ENCODE results near the gene ELMO3.

The ELMO3 gene

GRCh38 chr16:67170168-67170948 is 28.6 kb upstream of the ELMO3 start, which contains the start of gene NOL3:
NOL3 (plus strand) TSS chr16:67170538.
- peak within 1 kb of the TSS; percentile 59 for H3K4me3 ChIP-seq (ENCODE audit: low read depth, low read length)
- DNase-seq (ENCODE audit: low read depth), result peak; percentile 82
- TF ChIP-seq CTCF (conservative IDR thresholded peaks at IDR 0.05; ENCODE audit: low read depth, low read length), result no peak

GRCh38 chr16:67170949-67171649 is 27.8 kb upstream of the ELMO3 start:
- no peak for TF ChIP-seq CTCF (conservative IDR thresholded peaks at IDR 0.05; ENCODE audit: low read depth, low read length)
- peak overlapping the region; percentile 59 for H3K4me3 ChIP-seq (ENCODE audit: low read depth, low read length)
- no peak for DNase-seq (ENCODE audit: low read depth)

- no peak overlapping the region for H3K4me3 ChIP-seq (ENCODE audit: low read depth, low read length)
- no peak for DNase-seq (ENCODE audit: low read depth)
- TF ChIP-seq CTCF (conservative IDR thresholded peaks at IDR 0.05; ENCODE audit: low read depth, low read length), result no peak
Observed at GRCh38 chr16:67173323-67173722, 25.6 kb upstream of the ELMO3 start.

- no peak for TF ChIP-seq CTCF (conservative IDR thresholded peaks at IDR 0.05; ENCODE audit: low read depth, low read length)
- peak; percentile 80 for DNase-seq (ENCODE audit: low read depth)
- H3K4me3 ChIP-seq (ENCODE audit: low read depth, low read length), result peak overlapping the region; percentile 58
Observed at GRCh38 chr16:67173808-67174705, 24.9 kb upstream of the ELMO3 start.

GRCh38 chr16:67174706-67175231 is 24.2 kb upstream of the ELMO3 start:
- DNase-seq (ENCODE audit: low read depth), result no peak
- H3K4me3 ChIP-seq (ENCODE audit: low read depth, low read length), result peak overlapping the region; percentile 58
- no peak for TF ChIP-seq CTCF (conservative IDR thresholded peaks at IDR 0.05; ENCODE audit: low read depth, low read length)

GRCh38 chr16:67176662-67177061 is 22.3 kb upstream of the ELMO3 start:
- DNase-seq (ENCODE audit: low read depth), result no peak
- no peak overlapping the region for H3K4me3 ChIP-seq (ENCODE audit: low read depth, low read length)
- no peak for TF ChIP-seq CTCF (conservative IDR thresholded peaks at IDR 0.05; ENCODE audit: low read depth, low read length)
